Pancreas (tissue), 10 donors: Measurements from ENCODE around the gene PIGB. TPM values are rescaled to one million over a fixed set of nuclear protein-coding genes. Genes with fewer than 3 reads are reported as not detected.
"Not testable (repeated sequence)": the region's sequence is repeated elsewhere in the genome, so short reads cannot be mapped to it uniquely, and the experiment has no call there.

Source experiments
- ATAC-seq, 4 donors: fragments of 200-7000 bp; cut with Tn5 transposase; one replicate each; pipeline versions ENCODE4 v1.8.0 to v1.9.1; 2020; ENCODE audit warnings: mild to moderate bottlenecking in 4 of 4, moderate library complexity in 4 of 4
- DNase-seq, 6 donors: peaks; one replicate each; pipeline ENCODE4 v3.0.0-alpha.2; 2020
- FAIRE-seq: peaks from 2 replicates; lab custom pipeline; 2012; peaks lifted over from hg19 to GRCh38; lab: Jason Lieb, UNC
- H3K27ac ChIP-seq, 4 donors: fragments of 200-600 bp; sonication (generic); 1 replicate in 3 of 4; 2 replicates in 1 of 4; pipeline versions ENCODE4 v1.5.0 to v1.8.0; 2020
- H3K27me3 ChIP-seq, 4 donors: fragments of 200-600 bp; one replicate each; pipeline ENCODE4 v1.8.0; 2021
- H3K36me3 ChIP-seq, 3 donors: fragments of 200-600 bp; sonication (generic) in 1 of 3; one replicate each; pipeline versions ENCODE4 v1.5.0 to v1.8.0; 2020 to 2021
- H3K4me1 ChIP-seq, 3 donors: fragments of 200-600 bp; one replicate each; pipeline ENCODE4 v1.8.0; 2021
- H3K4me3 ChIP-seq, 4 donors: fragments of 200-600 bp; sonication (generic) in 2 of 4; one replicate each; pipeline versions ENCODE4 v1.5.0 to v1.8.0; 2020 to 2021
- H3K9me3 ChIP-seq, 4 donors: fragments of 200-600 bp; one replicate each; pipeline ENCODE4 v1.8.0; 2021
- CTCF ChIP-seq, 4 donors: fragments of 200-600 bp; sonication (generic) in 3 of 4; IDR thresholded peaks; one replicate each; pipeline versions ENCODE4 v1.5.0 to v1.8.0; 2021; ENCODE audit warnings: antibody characterized with exemption in 4 of 4
- WGBS, 2 donors: extraction: QIAGEN DNeasy Blood & Tissue Kit; methylation state at CpG; one replicate each; pipeline ENCODE4 v1.1.7; 2013; 5-methylcytosine and 5-hydroxymethylcytosine counted together
- intact Hi-C, 3 donors: fragments of 100-400 bp; cut with DNase I; formaldehyde crosslinking; loops; one replicate each; pipeline versions ENCODE4 v1.11.1 to v1.14.2; 2022
- microRNA-seq, 2 donors: library from miRNA; unstranded; fragments of <30 nt; microRNA quantifications; one replicate each; pipeline versions ENCODE4 to v1.1.0, GENCODE V29; 2019 to 2020
- polyA plus RNA-seq, 2 donors: library from polyadenylated mRNA; stranded (reverse); fragments of 200-250 nt; gene quantifications; one replicate each; pipeline ENCODE4 v1.2.3, GENCODE V29; 2013
- total RNA-seq, 6 donors: library from RNA; stranded (reverse); fragmentation: NEBNext Ultra II Directional in 4 of 6; extraction: Animal tissue kit (Norgen Biotek cat#: 25700) in 4 of 6; gene quantifications; one replicate each; pipeline versions ENCODE4 v1.2.1 to v1.2.4, GENCODE V29; 2021 to 2023
- donor health status: healthy with polysubstance abuse.
- donor health status: DM: no; HTN: no; CAD: no; lungs with moderate emphysema.
- donor health status: DM: no; HTN: no; CAD: no.
- donor health status: control.
- donor health status: control.
- donor health status: Bipolar disorder and iron deficiency.
- donor health status: DM: yes; HTN: yes; CAD: no.
- donor health status: DM: no; HTN: no; CAD: no.
- donor health status: DM: no; HTN: no; CAD: no.
- donor health status: DM: yes; HTN: yes; CAD: no.

Gene PIGB
- total and polyA plus RNA-seq, 8 donors = 3.4 to 13.1 (median 6.0) TPM

GRCh38 chr15:55398243-55398642 lies 79.2 kb downstream of the PIGB start:
- no peaks in the 10 kb centered on the region for H3K36me3 ChIP-seq
- intact Hi-C loops = no loop called here
- ATAC-seq (no peak), FAIRE-seq (no peak), DNase-seq (no peak)
- no peaks in the 10 kb centered on the region for H3K27me3 ChIP-seq
- peaks cover 4 to 7% (median 7%) of the 10 kb centered on the region in 3 donors for H3K4me1 ChIP-seq
- 87 to 93% methylated on average over 5 of the region's 5 CpGs for WGBS, 2 donors
- H3K9me3 ChIP-seq = no peaks in the 10 kb centered on the region
- no peak overlapping the region for H3K4me3 ChIP-seq
- no peak for TF ChIP-seq CTCF (IDR thresholded peaks at IDR 0.05)
- H3K27ac ChIP-seq = no peak overlapping the region

- H3K4me1 ChIP-seq = peaks cover 8 to 20% (median 13%) of the 10 kb centered on the region in 3 donors
Measured at GRCh38 chr15:55400050-55400449, 81.0 kb downstream of the PIGB start.

GRCh38 chr15:55401786-55402246 lies 82.8 kb downstream of the PIGB start:
- no peak overlapping the region for H3K27ac ChIP-seq
- TF ChIP-seq CTCF (IDR thresholded peaks at IDR 0.05) = no peak
- no peaks in the 10 kb centered on the region for H3K9me3 ChIP-seq
- 69 to 71% methylated on average over 1 of the region's 1 CpG for WGBS, 2 donors
- intact Hi-C loops = no loop called here
- no peak overlapping the region for H3K4me3 ChIP-seq
- ATAC-seq (no peak), FAIRE-seq (no peak), DNase-seq (no peak)
- H3K4me1 ChIP-seq = peaks cover 8 to 20% (median 13%) of the 10 kb centered on the region in 3 donors
- H3K36me3 ChIP-seq = no peaks in the 10 kb centered on the region
- H3K27me3 ChIP-seq = no peaks in the 10 kb centered on the region

More at GRCh38 chr15:55400050-55400449, 81.0 kb downstream of the PIGB start:
- intact Hi-C loops, ATAC-seq, H3K4me3 ChIP-seq, DNase-seq, H3K9me3 ChIP-seq, FAIRE-seq, H3K27ac ChIP-seq, H3K36me3 ChIP-seq, H3K27me3 ChIP-seq: not testable (repeated sequence)
- WGBS, 2 donors = 85 to 97% methylated on average over 8 of the region's 8 CpGs

- no peak for TF ChIP-seq CTCF (IDR thresholded peaks at IDR 0.05)
- intact Hi-C loops = no loop called here
- Histone ChIP-seq H3K27me3 (no peaks in the 10 kb centered on the region), H3K4me1 (peaks cover 8 to 20% (median 13%) of the 10 kb centered on the region in 3 donors), H3K36me3 (no peaks in the 10 kb centered on the region), H3K4me3 (peak overlapping the region in 2 of 4 donors; percentile 3 to 9), H3K27ac (peak overlapping the region in 1 of 4 donors; percentile 5), H3K9me3 (no peaks in the 10 kb centered on the region)
- ATAC-seq (peak in 1 of 4 donors; percentile 9), FAIRE-seq (no peak), DNase-seq (no peak)
Measured at GRCh38 chr15:55402707-55403106, 83.7 kb downstream of the PIGB start.

- peaks cover 8 to 20% (median 13%) of the 10 kb centered on the region in 3 donors for H3K4me1 ChIP-seq
- H3K9me3 ChIP-seq = no peaks in the 10 kb centered on the region
- intact Hi-C loops = no loop called here
- TF ChIP-seq CTCF (IDR thresholded peaks at IDR 0.05) = no peak
- peak overlapping the region in 1 of 4 donors; percentile 53 for H3K27ac ChIP-seq
- no peaks in the 10 kb centered on the region for H3K27me3 ChIP-seq
- FAIRE-seq (no peak), ATAC-seq (no peak), DNase-seq (no peak)
- H3K4me3 ChIP-seq = peak overlapping the region in 1 of 4 donors; percentile 9
- H3K36me3 ChIP-seq = no peaks in the 10 kb centered on the region
Measured at GRCh38 chr15:55403531-55403930, 84.5 kb downstream of the PIGB start.

Small RNA genes within 50 kb of the gene (microRNA-seq; reads per million reads assigned to microRNA genes)
- gene MIR628 = 83.0 to 124 reads per million in 2 donors

Other genes with a start within 250 kb of the PIGB start
- gene RSL24D1, start 122.3 kb upstream of the PIGB start, total RNA-seq = 10 to 100 TPM; 30.7 to 67.0 (median 36.1) TPM
- 10 to 100 TPM; 37.5 to 48.3 TPM for gene RSL24D1, start 122.3 kb upstream of the PIGB start, polyA plus RNA-seq
- 10 to 100 TPM; 12.6 to 26.5 (median 17.2) TPM for gene RAB27A, start 29.4 kb upstream of the PIGB start, total RNA-seq
- gene RAB27A, start 29.4 kb upstream of the PIGB start, polyA plus RNA-seq = 1 to 10 TPM; 6.4 to 8.2 TPM
- 1 to 10 TPM; 3.3 to 8.0 (median 4.8) TPM for gene PIGBOS1, start 99 bp upstream of the PIGB start, total RNA-seq
- gene PIGBOS1, start 99 bp upstream of the PIGB start, polyA plus RNA-seq = 10 to 100 TPM; 12.1 to 14.5 TPM
- 10 to 100 TPM; 65.9 to 88.5 (median 69.5) TPM for gene CCPG1, start 89.1 kb downstream of the PIGB start, total RNA-seq
- 10 to 100 TPM; 16.2 to 28.3 TPM for gene CCPG1, start 89.1 kb downstream of the PIGB start, polyA plus RNA-seq
- gene PIERCE2, start 89.3 kb downstream of the PIGB start, total RNA-seq = 1 to 10 TPM; 2.8 to 5.6 (median 4.0) TPM
- gene PIERCE2, start 89.3 kb downstream of the PIGB start, polyA plus RNA-seq = 1 to 10 TPM; 4.5 to 9.7 TPM
- 1 to 10 TPM in 4 of 6 donors, under 1 TPM in 2; 0.42 to 2.0 (median 1.2) TPM for gene DNAAF4, start 189.0 kb downstream of the PIGB start, total RNA-seq
- 1 to 10 TPM; 3.3 to 5.1 TPM for gene DNAAF4, start 189.0 kb downstream of the PIGB start, polyA plus RNA-seq